ACHN (cell line): Measurements from ENCODE around the gene PCDHGA5.
A peak's percentile ranks its signal among the peaks of the same experiment; 100 is the strongest.
"Not testable (repeated sequence)": the region's sequence is repeated elsewhere in the genome, so short reads cannot be mapped to it uniquely, and the experiment has no call there.

Source experiments
- DNase-seq: peaks from one replicate; pipeline ENCODE4 v3.0.0-alpha.2; 2015
- in situ Hi-C: cut with HindIII; loops from 2 replicates; pipeline ENCODE4 v1.10.0; 2017; ENCODE audit warnings: low sequenced_read_pairs, low pct_ligation_motif_present, low pct_unique_long_range_greater_than_20kb

The PCDHGA5 gene

GRCh38 chr5:141363952-141364660 lies at the start of gene PCDHGA5:
TSS of gene PCDHGA5 (plus strand) at chr5:141364162. CDS start at chr5:141364331, 169 bp downstream.
- in situ Hi-C loops, result no loop called here
- no peak for DNase-seq

DNA sequence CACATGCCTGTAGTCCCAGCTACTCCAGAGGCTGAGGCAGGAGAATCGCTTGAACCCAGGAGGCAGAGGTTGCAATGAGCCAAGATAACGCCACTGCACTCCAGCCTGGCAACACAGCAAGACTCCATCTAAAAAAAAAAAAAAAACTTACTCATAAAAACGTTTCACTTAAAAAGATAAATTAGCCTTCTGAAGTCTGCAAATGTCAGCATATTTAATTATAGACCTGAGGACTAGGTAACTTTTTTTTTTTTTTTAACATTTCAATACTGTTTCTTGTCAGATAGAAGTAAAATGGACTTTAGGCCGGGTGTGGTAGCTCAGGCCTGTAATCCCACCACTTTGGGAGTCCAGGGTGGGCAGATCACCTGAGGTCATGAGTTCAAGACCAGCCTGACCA lies 47.0 kb upstream of the PCDHGA5 start:
- in situ Hi-C loops, DNase-seq: not testable (repeated sequence)

- DNase-seq, result no peak
- in situ Hi-C loops, result no loop called here
These were observed 44.8 kb upstream of the PCDHGA5 start for GRCh38 chr5:141319202-141319601.

DNA sequence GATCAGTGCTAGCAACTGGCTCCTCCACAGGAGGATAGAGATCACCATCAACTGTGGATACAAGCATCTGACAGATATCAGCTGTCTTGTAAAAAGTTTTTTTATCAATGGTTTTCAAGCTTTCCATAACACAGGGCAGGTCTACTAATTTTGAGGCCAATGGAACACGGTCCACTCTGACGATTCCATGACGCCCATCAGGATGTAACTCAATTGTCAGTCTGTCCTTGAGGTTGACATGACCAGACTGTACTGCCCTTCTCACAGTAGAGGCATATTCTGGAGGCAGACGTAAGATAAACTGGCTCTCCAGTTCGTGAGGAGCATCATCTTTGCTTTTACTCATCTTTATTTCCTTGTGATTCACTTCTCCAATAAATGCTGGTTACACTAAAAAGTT lies 44.3 kb upstream of the PCDHGA5 start:
- DNase-seq, result no peak
- in situ Hi-C loops, result no loop called here

- in situ Hi-C loops, result no loop called here
- peak; percentile 92 for DNase-seq
These were observed 43.5 kb upstream of the PCDHGA5 start, which contains the start of gene TAF7 for GRCh38 chr5:141320225-141321169. TSS of gene TAF7 (minus strand) at chr5:141320784. CDS start at chr5:141320044, 740 bp downstream.

- in situ Hi-C loops, result no loop called here
- DNase-seq, result no peak
These were observed 41.7 kb upstream of the PCDHGA5 start for GRCh38 chr5:141322261-141322660.

- DNase-seq, result no peak
- in situ Hi-C loops, result no loop called here
These were observed 37.7 kb upstream of the PCDHGA5 start for GRCh38 chr5:141326088-141326854.

- in situ Hi-C loops, result no loop called here
- no peak for DNase-seq
These were observed 35.7 kb upstream of the PCDHGA5 start for GRCh38 chr5:141328231-141328630.

- in situ Hi-C loops, result no loop called here
These were observed 33.5 kb upstream of the PCDHGA5 start, which contains the start of gene PCDHGA1 for GRCh38 chr5:141330299-141331080. TSS of gene PCDHGA1 (plus strand) at chr5:141330514.

GRCh38 chr5:141332571-141332970 lies 31.4 kb upstream of the PCDHGA5 start:
- in situ Hi-C loops, DNase-seq: not testable (repeated sequence)

More at GRCh38 chr5:141330299-141331080, 33.5 kb upstream of the PCDHGA5 start, which contains the start of gene PCDHGA1:
- DNase-seq, result no peak

DNA sequence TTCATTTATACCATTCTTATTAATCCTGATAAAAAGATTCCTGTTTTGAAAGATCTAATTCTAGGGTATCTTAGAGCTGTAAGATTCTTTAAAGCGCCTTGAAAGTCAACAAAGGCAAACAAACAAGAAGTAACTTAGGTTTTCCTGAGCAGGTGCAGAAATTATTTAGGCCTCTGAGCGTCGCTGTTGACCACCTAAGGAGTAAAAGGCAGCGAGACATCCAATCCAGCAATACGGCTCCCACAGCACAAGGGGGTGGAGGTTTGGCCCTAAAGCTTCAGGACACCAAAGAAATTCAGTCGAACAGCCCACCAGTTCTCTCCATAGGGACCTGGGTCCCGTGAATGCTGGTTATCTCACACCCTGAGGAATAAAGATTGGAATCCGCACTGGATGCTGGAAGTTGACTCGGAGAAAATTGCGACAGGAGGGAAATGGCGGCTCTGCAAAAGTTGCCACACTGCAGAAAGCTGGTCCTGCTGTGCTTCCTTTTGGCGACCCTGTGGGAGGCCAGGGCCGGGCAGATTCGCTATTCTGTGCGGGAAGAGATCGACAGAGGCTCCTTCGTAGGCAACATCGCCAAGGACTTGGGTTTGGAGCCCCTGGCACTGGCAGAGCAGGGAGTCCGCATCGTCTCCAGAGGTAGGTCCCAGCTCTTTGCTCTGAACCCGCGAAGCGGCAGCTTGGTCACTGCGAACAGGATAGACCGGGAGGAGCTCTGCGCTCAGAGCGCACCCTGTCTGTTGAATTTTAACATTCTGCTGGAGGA lies 25.2 kb upstream of the PCDHGA5 start, which contains the start of gene PCDHGA2:
Gene PCDHGA2, plus strand, starts transcription at position 223 of the 769 bp plus-strand sequence.
- DNase-seq, result peak; percentile 42
- in situ Hi-C loops, result no loop called here

- in situ Hi-C loops, DNase-seq: not testable (repeated sequence)
These were observed 23.1 kb upstream of the PCDHGA5 start for GRCh38 chr5:141340781-141341354.

GRCh38 chr5:141342773-141343172 lies 21.2 kb upstream of the PCDHGA5 start:
- no peak for DNase-seq
- in situ Hi-C loops, result no loop called here

DNA sequence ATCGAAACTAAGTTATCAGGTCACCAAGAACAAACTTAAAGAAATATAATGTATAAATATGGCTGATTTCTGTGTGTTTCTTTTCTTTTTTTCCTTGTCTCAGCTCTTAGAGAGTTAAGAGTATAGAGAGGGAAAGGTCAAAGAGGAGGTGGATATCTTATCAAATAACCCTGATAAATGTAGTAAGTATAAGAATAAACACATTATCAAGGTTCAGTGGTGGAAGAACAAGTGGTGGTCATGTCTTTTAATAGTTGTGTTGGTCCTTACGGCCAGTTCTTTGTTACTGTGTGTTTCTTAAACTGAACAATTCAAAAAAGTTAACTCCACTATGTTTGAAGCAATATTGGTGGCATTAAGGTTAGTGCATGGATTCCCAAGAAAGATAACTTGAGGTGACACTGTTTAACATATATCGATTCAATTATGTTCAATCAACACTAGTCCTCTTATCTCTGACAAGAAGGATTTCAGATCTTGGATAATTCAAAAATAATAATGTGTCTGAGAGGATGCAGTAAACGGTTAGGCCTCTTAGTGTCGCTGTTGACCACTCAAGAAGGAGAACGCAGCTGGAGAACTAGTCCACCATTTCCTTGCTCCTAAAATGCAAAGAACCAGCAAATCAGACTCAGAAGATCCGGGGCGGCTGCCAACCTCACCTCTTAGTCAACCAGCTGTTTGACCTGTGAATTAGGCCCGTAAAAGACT lies 20.6 kb upstream of the PCDHGA5 start, which contains the start of gene PCDHGA3:
Gene PCDHGA3, plus strand, starts transcription at position 588 of the 711 bp plus-strand sequence. CDS start 205 bp downstream, outside the sequence.
- in situ Hi-C loops, result no loop called here
- DNase-seq, result no peak

GRCh38 chr5:141343953-141344463 lies 20.0 kb upstream of the PCDHGA5 start:
- DNase-seq, result no peak
- in situ Hi-C loops, result no loop called here

- in situ Hi-C loops, result no loop called here
- no peak for DNase-seq
These were observed 18.6 kb upstream of the PCDHGA5 start for GRCh38 chr5:141345327-141345726.
